HEK293 (cell line): Measurements from ENCODE around the gene TMEM244.

ENCODE experiments used
- CTCF ChIA-PET: fragments of 350-600 bp; formaldehyde crosslinking; extraction: SDS; loops from one replicate; lab custom pipeline; 2021; ENCODE audit warnings: antibody characterized with exemption; lab: Yijun Ruan, JAX
- POLR2A ChIA-PET: fragments of 300-600 bp; formaldehyde crosslinking; extraction: SDS; loops from one replicate; lab custom pipeline; 2020; ENCODE audit warnings: antibody characterized with exemption, inconsistent platforms; lab: Yijun Ruan, JAX
- H3K27ac ChIP-seq: fragments of 200-500 bp; sonication (Bioruptor generic); 2 replicates; pipeline ENCODE4 v1.5.1; 2014; ENCODE audit warnings: low read depth, low read length, control low read depth, inconsistent platforms; ENCODE audit errors: extremely low read depth
- H3K36me3 ChIP-seq, 2 experiments: fragments of 200-500 bp in 1 of 2; sonication (Bioruptor generic) in 1 of 2; 1 replicate in 1 of 2; 2 replicates in 1 of 2; pipeline ENCODE4 v1.5.1; 2014 to 2017; ENCODE audit warnings: inconsistent platforms in 2 of 2, low read length in 2 of 2; ENCODE audit not compliant: control insufficient read depth in 2 of 2, insufficient read depth in 1 of 2
- H3K4me1 ChIP-seq: fragments of 200-500 bp; sonication (Bioruptor generic); 2 replicates; pipeline ENCODE4 v1.5.1; 2014; ENCODE audit warnings: mild to moderate bottlenecking, low read length, inconsistent platforms; ENCODE audit not compliant: control insufficient read depth, insufficient read depth
- H3K4me3 ChIP-seq: 2 replicates; pipeline ENCODE4 v1.5.1; 2011; ENCODE audit warnings: low read depth, mild to moderate bottlenecking, control low read depth, low read length, moderate library complexity
- H3K9me3 ChIP-seq: fragments of 200-500 bp; sonication (Bioruptor generic); 2 replicates; pipeline ENCODE4 v1.5.1; 2014; ENCODE audit warnings: low read depth, low read length, inconsistent platforms; ENCODE audit not compliant: control insufficient read depth, insufficient read depth
- FEZF1 ChIP-seq: fragments of 450-650 bp; formaldehyde crosslinking; IDR thresholded peaks from 2 replicates; pipeline ENCODE4 v1.5.1; 2016; ENCODE audit warnings: missing biosample characterization, missing genetic modification characterization
- RBAK ChIP-seq: fragments of 450-650 bp; formaldehyde crosslinking; IDR thresholded peaks from 2 replicates; pipeline ENCODE4 v1.5.1; 2016; ENCODE audit warnings: missing biosample characterization, missing genetic modification characterization
- SCRT2 ChIP-seq: fragments of 450-650 bp; formaldehyde crosslinking; IDR thresholded peaks from 2 replicates; pipeline ENCODE4 v1.5.1; 2016; ENCODE audit warnings: missing biosample characterization, missing genetic modification characterization
- ZNF10 ChIP-seq: fragments of 450-650 bp; formaldehyde crosslinking; IDR thresholded peaks from 2 replicates; pipeline ENCODE4 v1.5.1; 2017; ENCODE audit warnings: missing biosample characterization, missing genetic modification characterization
- ZNF140 ChIP-seq: fragments of 450-650 bp; formaldehyde crosslinking; IDR thresholded peaks from 2 replicates; pipeline ENCODE4 v1.5.1; 2016; ENCODE audit warnings: missing biosample characterization, missing genetic modification characterization
- ZNF211 ChIP-seq: fragments of 450-650 bp; formaldehyde crosslinking; IDR thresholded peaks from 2 replicates; pipeline ENCODE4 v1.5.1; 2016; ENCODE audit warnings: low read depth, missing biosample characterization, missing genetic modification characterization
- ZNF266 ChIP-seq: fragments of 450-650 bp; formaldehyde crosslinking; IDR thresholded peaks from 2 replicates; pipeline ENCODE4 v1.5.1; 2016; ENCODE audit warnings: missing biosample characterization, missing genetic modification characterization, low read depth
- ZNF280C ChIP-seq: fragments of 450-650 bp; formaldehyde crosslinking; IDR thresholded peaks from 2 replicates; pipeline ENCODE4 v1.5.1; 2016; ENCODE audit warnings: missing biosample characterization, missing genetic modification characterization
- ZNF341 ChIP-seq: fragments of 450-650 bp; formaldehyde crosslinking; IDR thresholded peaks from 2 replicates; pipeline ENCODE4; 2016; ENCODE audit warnings: low read depth, missing biosample characterization, missing genetic modification characterization
- ZNF488 ChIP-seq: fragments of 450-650 bp; formaldehyde crosslinking; IDR thresholded peaks from 2 replicates; pipeline ENCODE4 v1.5.1; 2016; ENCODE audit warnings: missing biosample characterization, missing genetic modification characterization
- ZNF521 ChIP-seq: fragments of 450-650 bp; formaldehyde crosslinking; IDR thresholded peaks from 2 replicates; pipeline ENCODE4 v1.5.1; 2017; ENCODE audit warnings: missing biosample characterization, mild to moderate bottlenecking, missing genetic modification characterization
- ZNF558 ChIP-seq: fragments of 450-650 bp; formaldehyde crosslinking; IDR thresholded peaks from 2 replicates; pipeline ENCODE4 v1.5.1; 2016; ENCODE audit warnings: missing biosample characterization, missing genetic modification characterization
- ZNF560 ChIP-seq: fragments of 450-650 bp; formaldehyde crosslinking; IDR thresholded peaks from 2 replicates; pipeline ENCODE4 v1.5.1; 2017; ENCODE audit warnings: missing biosample characterization, missing genetic modification characterization, borderline replicate concordance
- ZNF571 ChIP-seq: fragments of 450-650 bp; formaldehyde crosslinking; IDR thresholded peaks from 2 replicates; pipeline ENCODE4 v1.5.0; 2017; ENCODE audit warnings: missing biosample characterization, missing genetic modification characterization
- ZNF600 ChIP-seq: fragments of 450-650 bp; formaldehyde crosslinking; IDR thresholded peaks from 2 replicates; pipeline ENCODE4 v1.5.1; 2016; ENCODE audit warnings: missing biosample characterization, missing genetic modification characterization
- ZNF610 ChIP-seq: fragments of 450-650 bp; formaldehyde crosslinking; IDR thresholded peaks from 2 replicates; pipeline ENCODE4 v1.5.1; 2016; ENCODE audit warnings: missing biosample characterization, missing genetic modification characterization, borderline replicate concordance
- ZNF654 ChIP-seq: fragments of 450-650 bp; formaldehyde crosslinking; IDR thresholded peaks from 2 replicates; pipeline ENCODE4 v1.5.1; 2016; ENCODE audit warnings: low read depth, missing biosample characterization, missing genetic modification characterization
- ZNF658 ChIP-seq: fragments of 450-650 bp; formaldehyde crosslinking; IDR thresholded peaks from 2 replicates; pipeline ENCODE4; 2016; ENCODE audit warnings: missing biosample characterization, missing genetic modification characterization
- ZNF670 ChIP-seq: fragments of 450-650 bp; formaldehyde crosslinking; IDR thresholded peaks from 2 replicates; pipeline ENCODE4 v1.5.1; 2016; ENCODE audit warnings: missing biosample characterization, missing genetic modification characterization, low read depth

The TMEM244 gene

GRCh38 chr6:129894921-129895320 lies 33.8 kb upstream of the TMEM244 start (continued):
- no peak for TF ChIP-seq ZNF10 (tag by site-specific recombination)
- no peak for TF ChIP-seq ZNF211 (tag by site-specific recombination)
- TF ChIP-seq ZNF266: no peak
- no peak for TF ChIP-seq ZNF140 (tag by site-specific recombination)
- no peak for TF ChIP-seq ZNF280C (tag by site-specific recombination)
- no peak for TF ChIP-seq ZNF488 (tag by site-specific recombination)
- no peak for TF ChIP-seq ZNF658 (tag by site-specific recombination)
- TF ChIP-seq, all 188 proteins: peak for 0

GRCh38 chr6:129893640-129894039 lies 32.5 kb upstream of the TMEM244 start:
- no peaks in the 10 kb centered on the region for H3K36me3 ChIP-seq
- H3K4me1 ChIP-seq: no peaks in the 10 kb centered on the region
- no peaks in the 10 kb centered on the region for H3K9me3 ChIP-seq
- H3K4me3 ChIP-seq: no peak overlapping the region
- TF ChIP-seq ZNF341 (no peak), SCRT2 (tag by site-specific recombination) (no peak), ZNF654 (tag by site-specific recombination) (peak; percentile 34), ZNF521 (tag by site-specific recombination) (no peak), RBAK (tag by site-specific recombination) (no peak)
- ChIA-PET CTCF (interaction anchor here (0.6 to 1.9 kb wide), 8 partner anchors 10 to 1441 kb away, joined by 3 to 7 read pairs (median 3); no protein-coding TSS in a partner anchor), POLR2A (no interaction called here)
- H3K27ac ChIP-seq: no peak overlapping the region

GRCh38 chr6:129890701-129891100 lies 29.6 kb upstream of the TMEM244 start:
- H3K36me3 ChIP-seq: no peaks in the 10 kb centered on the region
- H3K4me3 ChIP-seq: no peak overlapping the region
- H3K4me1 ChIP-seq: no peaks in the 10 kb centered on the region
- no peak for TF ChIP-seq ZNF558 (tag by site-specific recombination)
- no peak for TF ChIP-seq ZNF560 (tag by site-specific recombination)
- no peak for TF ChIP-seq ZNF571
- TF ChIP-seq FEZF1 (tag by site-specific recombination): no peak
- no peak for TF ChIP-seq ZNF488 (tag by site-specific recombination)
- no peak for TF ChIP-seq ZNF670 (tag by site-specific recombination)
- TF ChIP-seq ZNF600 (tag by site-specific recombination): no peak
- TF ChIP-seq ZNF610: no peak
- CTCF ChIA-PET: interaction anchor here (0.5 to 3.1 kb wide), 6 partner anchors 38 to 807 kb away, joined by 3 to 12 read pairs (median 3); no protein-coding TSS in a partner anchor
- no peak overlapping the region for H3K27ac ChIP-seq
- POLR2A ChIA-PET: no interaction called here
- H3K9me3 ChIP-seq: no peaks in the 10 kb centered on the region
